Osteoblast (primary cell): ENCODE measurements around the gene AGPAT4. TPM values are rescaled to one million over a fixed set of nuclear protein-coding genes. Genes with fewer than 3 reads are reported as not detected.

Source experiments
- DNase-seq: peaks from one replicate; pipeline ENCODE4 v3.0.0; 2011; ENCODE audit warnings: low spot score, mixed read lengths; ENCODE audit not compliant: insufficient read length; ENCODE audit errors: missing footprints
- H2AFZ ChIP-seq: 2 replicates; pipeline ENCODE4 v1.6.0; 2011; ENCODE audit warnings: mild to moderate bottlenecking, low read length
- H3K27ac ChIP-seq: 2 replicates; pipeline ENCODE4 v1.5.1; 2011; ENCODE audit warnings: mild to moderate bottlenecking, low read depth, low read length, moderate library complexity
- H3K27me3 ChIP-seq: 2 replicates; pipeline ENCODE4 v1.6.0; 2012; ENCODE audit warnings: mild to moderate bottlenecking, control low read depth, inconsistent platforms, low read length, moderate library complexity; ENCODE audit not compliant: insufficient read depth
- H3K36me3 ChIP-seq: 2 replicates; pipeline ENCODE4 v1.5.1; 2011; ENCODE audit warnings: mild to moderate bottlenecking, low read length, control low read depth, moderate library complexity; ENCODE audit not compliant: insufficient read depth
- H3K4me1 ChIP-seq: 2 replicates; pipeline ENCODE4 v1.5.1; 2011; ENCODE audit warnings: mild to moderate bottlenecking, low read length, control low read depth, moderate library complexity; ENCODE audit not compliant: insufficient read depth
- H3K4me2 ChIP-seq: 2 replicates; pipeline ENCODE4 v1.6.0; 2011; ENCODE audit warnings: mild to moderate bottlenecking, low read length; ENCODE audit not compliant: insufficient read depth
- H3K4me3 ChIP-seq: fragments of 200-600 bp; sonication (generic); 3 replicates; pipeline ENCODE4 v1.5.1; 2012; ENCODE audit warnings: mild to moderate bottlenecking, low read length, inconsistent platforms; ENCODE audit not compliant: insufficient read depth
- H3K79me2 ChIP-seq: 2 replicates; pipeline ENCODE4 v1.6.0; 2012; ENCODE audit warnings: mild to moderate bottlenecking, low read length, control low read depth, inconsistent platforms; ENCODE audit not compliant: insufficient read depth
- H3K9me3 ChIP-seq: 2 replicates; pipeline ENCODE4 v1.5.1; 2011; ENCODE audit warnings: low read depth, low read length, control low read depth
- H4K20me1 ChIP-seq: 2 replicates; pipeline ENCODE4 v1.6.0; 2012; ENCODE audit warnings: mild to moderate bottlenecking, low read length, control low read depth; ENCODE audit not compliant: insufficient read depth
- CTCF ChIP-seq: IDR thresholded peaks from 2 replicates; pipeline ENCODE4 v1.5.1; 2011; ENCODE audit warnings: mild to moderate bottlenecking, low read depth, low read length, moderate library complexity; ENCODE audit errors: extremely low read depth
- total RNA-seq: library from RNA; depleted of rRNA; stranded (reverse); fragments of >200 nt; gene quantifications from 2 replicates; pipeline ENCODE4 v1.2.3, GENCODE V29; 2012

The AGPAT4 gene
- total RNA-seq, 1 donor, result 13.8 TPM

GRCh38 chr6:161199850-161200249 is 74.0 kb downstream of the AGPAT4 start:
- H2AFZ ChIP-seq, result no peak overlapping the region
- H3K4me2 ChIP-seq, result no peak overlapping the region

DNA sequence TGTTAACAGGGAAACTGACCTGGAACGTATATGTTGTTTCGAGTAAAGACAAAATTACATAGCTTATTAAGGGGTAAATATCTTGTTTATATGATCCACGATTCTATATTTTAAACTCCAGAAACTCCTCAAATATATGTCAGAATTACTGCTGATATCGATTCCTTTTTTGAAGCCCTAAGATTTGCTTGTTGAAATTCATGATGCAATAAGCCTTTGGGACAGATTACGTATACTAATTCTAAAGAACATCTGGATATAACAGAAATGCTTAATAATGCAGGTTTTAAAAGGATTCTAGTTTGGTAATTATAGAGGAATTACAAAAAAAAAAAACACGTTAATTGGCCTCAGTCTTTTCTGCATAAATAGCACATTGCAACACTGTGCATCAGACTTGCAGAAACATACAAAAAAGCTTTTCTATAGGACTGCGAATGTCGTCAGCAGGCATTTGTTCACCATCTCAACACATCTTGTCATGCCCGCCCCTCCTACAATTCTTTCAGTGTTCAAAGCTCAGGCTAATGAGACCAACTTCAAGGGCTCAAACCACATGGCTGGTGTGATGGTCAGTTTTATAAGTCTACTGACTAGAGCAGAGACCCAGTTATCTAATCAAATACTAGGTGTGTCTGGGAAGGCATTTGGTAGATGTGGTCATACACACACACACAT is 74.9 kb downstream of the AGPAT4 start:
- no peak for DNase-seq
- H3K27me3 ChIP-seq, result no peaks in the 10 kb centered on the region

More at GRCh38 chr6:161199850-161200249, 74.0 kb downstream of the AGPAT4 start:
- peaks cover under 1% of the 10 kb centered on the region for H3K4me1 ChIP-seq
- H3K4me3 ChIP-seq, result no peak overlapping the region
- peaks cover 2% of the 10 kb centered on the region for H3K79me2 ChIP-seq
- no peak overlapping the region for H3K27ac ChIP-seq
- DNase-seq, result no peak
- no peaks in the 10 kb centered on the region for H3K27me3 ChIP-seq
- H3K9me3 ChIP-seq, result no peaks in the 10 kb centered on the region
- TF ChIP-seq CTCF, result no peak
- H3K36me3 ChIP-seq, result no peaks in the 10 kb centered on the region
- no peaks in the 10 kb centered on the region for H4K20me1 ChIP-seq

GRCh38 chr6:161198176-161198575 is 75.7 kb downstream of the AGPAT4 start:
- no peaks in the 10 kb centered on the region for H3K27me3 ChIP-seq
- H3K36me3 ChIP-seq, result no peaks in the 10 kb centered on the region
- H3K27ac ChIP-seq, result no peak overlapping the region
- peaks cover 2% of the 10 kb centered on the region for H3K79me2 ChIP-seq
- no peaks in the 10 kb centered on the region for H3K9me3 ChIP-seq
- no peaks in the 10 kb centered on the region for H4K20me1 ChIP-seq
- no peaks in the 10 kb centered on the region for H3K4me1 ChIP-seq
- no peak for DNase-seq
- no peak overlapping the region for H3K4me3 ChIP-seq
- H2AFZ ChIP-seq, result no peak overlapping the region
- no peak for TF ChIP-seq CTCF
- H3K4me2 ChIP-seq, result no peak overlapping the region

More for the DNA sequence above, 74.9 kb downstream of the AGPAT4 start:
- no peaks in the 10 kb centered on the region for H3K36me3 ChIP-seq
- no peaks in the 10 kb centered on the region for H4K20me1 ChIP-seq
- H3K27ac ChIP-seq, result no peak overlapping the region
- H3K4me1 ChIP-seq, result no peaks in the 10 kb centered on the region
- H3K9me3 ChIP-seq, result no peaks in the 10 kb centered on the region
- no peak overlapping the region for H3K4me2 ChIP-seq
- no peak overlapping the region for H3K4me3 ChIP-seq
- no peak for TF ChIP-seq CTCF
- peaks cover 2% of the 10 kb centered on the region for H3K79me2 ChIP-seq
- no peak overlapping the region for H2AFZ ChIP-seq

DNA sequence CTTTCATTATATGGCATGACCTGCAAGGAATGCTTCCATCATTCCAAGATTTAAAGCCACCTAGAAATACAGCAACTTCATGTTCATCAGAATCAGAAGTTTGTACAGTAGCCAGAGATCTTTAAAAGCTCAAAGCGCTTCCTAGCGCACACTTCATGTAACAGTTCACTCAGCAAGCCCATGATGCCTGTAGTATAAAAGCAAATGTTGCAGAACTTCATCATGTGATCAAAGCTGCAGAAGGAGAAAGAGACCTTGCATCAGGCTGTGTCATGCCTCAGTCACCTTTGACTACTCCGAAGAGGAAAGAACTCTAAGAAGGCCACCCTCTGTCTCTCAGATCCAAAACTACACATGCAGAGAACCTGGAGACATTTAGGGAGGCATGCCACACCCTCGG is 78.5 kb downstream of the AGPAT4 start:
- no peak for TF ChIP-seq CTCF
- no peaks in the 10 kb centered on the region for H3K79me2 ChIP-seq

More for the DNA sequence above, 78.5 kb downstream of the AGPAT4 start:
- H3K4me3 ChIP-seq, result no peak overlapping the region
- no peak for DNase-seq
- no peak overlapping the region for H3K4me2 ChIP-seq
- H3K36me3 ChIP-seq, result no peaks in the 10 kb centered on the region
- no peaks in the 10 kb centered on the region for H3K27me3 ChIP-seq
- H3K27ac ChIP-seq, result no peak overlapping the region
- H4K20me1 ChIP-seq, result no peaks in the 10 kb centered on the region
- H3K9me3 ChIP-seq, result no peaks in the 10 kb centered on the region
- H3K4me1 ChIP-seq, result no peaks in the 10 kb centered on the region
- H2AFZ ChIP-seq, result no peak overlapping the region
